Measurements from ENCODE around the gene CLCA1.

DNA sequence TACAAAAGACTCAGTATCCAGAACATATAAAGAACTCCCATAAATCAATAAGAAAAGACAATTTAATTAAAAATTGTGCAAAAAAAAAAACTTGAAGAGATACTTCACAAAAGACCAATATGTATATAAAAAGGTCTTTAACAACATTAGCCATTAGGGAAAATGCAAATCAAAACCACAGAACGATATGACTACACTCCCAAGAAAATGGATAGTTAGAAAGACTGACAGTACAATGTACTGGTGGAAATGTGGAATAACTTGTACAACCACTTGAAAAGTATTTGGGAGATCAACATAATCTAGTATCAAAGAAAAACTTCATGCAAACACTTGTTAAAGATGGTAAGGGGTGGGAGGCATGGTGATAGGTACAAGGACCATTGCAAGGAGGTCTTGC is 3.9 kb upstream of the CLCA1 start:
- TF ChIP-seq, protein P1, sequence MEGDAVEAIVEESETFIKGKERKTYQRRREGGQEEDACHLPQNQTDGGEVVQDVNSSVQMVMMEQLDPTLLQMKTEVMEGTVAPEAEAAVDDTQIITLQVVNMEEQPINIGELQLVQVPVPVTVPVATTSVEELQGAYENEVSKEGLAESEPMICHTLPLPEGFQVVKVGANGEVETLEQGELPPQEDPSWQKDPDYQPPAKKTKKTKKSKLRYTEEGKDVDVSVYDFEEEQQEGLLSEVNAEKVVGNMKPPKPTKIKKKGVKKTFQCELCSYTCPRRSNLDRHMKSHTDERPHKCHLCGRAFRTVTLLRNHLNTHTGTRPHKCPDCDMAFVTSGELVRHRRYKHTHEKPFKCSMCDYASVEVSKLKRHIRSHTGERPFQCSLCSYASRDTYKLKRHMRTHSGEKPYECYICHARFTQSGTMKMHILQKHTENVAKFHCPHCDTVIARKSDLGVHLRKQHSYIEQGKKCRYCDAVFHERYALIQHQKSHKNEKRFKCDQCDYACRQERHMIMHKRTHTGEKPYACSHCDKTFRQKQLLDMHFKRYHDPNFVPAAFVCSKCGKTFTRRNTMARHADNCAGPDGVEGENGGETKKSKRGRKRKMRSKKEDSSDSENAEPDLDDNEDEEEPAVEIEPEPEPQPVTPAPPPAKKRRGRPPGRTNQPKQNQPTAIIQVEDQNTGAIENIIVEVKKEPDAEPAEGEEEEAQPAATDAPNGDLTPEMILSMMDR (IDR thresholded peaks at IDR 0.05 in 8 of 11, conservative IDR thresholded peaks at IDR 0.05 in 3 of 11), result no peak
- no peak for TF ChIP-seq POLR2A (IDR thresholded peaks at IDR 0.05)

Data from spleen (tissue), 7 donors.